ENCODE results near the gene POU2F1. TPM values are rescaled to one million over a fixed set of nuclear protein-coding genes. Genes with fewer than 3 reads are reported as not detected.

POU2F1 gene
- total and polyA plus RNA-seq, 2 donors (not counting 1 experiment from before 2014, with no cell fraction given), result 5.2 to 48.8 TPM

DNA sequence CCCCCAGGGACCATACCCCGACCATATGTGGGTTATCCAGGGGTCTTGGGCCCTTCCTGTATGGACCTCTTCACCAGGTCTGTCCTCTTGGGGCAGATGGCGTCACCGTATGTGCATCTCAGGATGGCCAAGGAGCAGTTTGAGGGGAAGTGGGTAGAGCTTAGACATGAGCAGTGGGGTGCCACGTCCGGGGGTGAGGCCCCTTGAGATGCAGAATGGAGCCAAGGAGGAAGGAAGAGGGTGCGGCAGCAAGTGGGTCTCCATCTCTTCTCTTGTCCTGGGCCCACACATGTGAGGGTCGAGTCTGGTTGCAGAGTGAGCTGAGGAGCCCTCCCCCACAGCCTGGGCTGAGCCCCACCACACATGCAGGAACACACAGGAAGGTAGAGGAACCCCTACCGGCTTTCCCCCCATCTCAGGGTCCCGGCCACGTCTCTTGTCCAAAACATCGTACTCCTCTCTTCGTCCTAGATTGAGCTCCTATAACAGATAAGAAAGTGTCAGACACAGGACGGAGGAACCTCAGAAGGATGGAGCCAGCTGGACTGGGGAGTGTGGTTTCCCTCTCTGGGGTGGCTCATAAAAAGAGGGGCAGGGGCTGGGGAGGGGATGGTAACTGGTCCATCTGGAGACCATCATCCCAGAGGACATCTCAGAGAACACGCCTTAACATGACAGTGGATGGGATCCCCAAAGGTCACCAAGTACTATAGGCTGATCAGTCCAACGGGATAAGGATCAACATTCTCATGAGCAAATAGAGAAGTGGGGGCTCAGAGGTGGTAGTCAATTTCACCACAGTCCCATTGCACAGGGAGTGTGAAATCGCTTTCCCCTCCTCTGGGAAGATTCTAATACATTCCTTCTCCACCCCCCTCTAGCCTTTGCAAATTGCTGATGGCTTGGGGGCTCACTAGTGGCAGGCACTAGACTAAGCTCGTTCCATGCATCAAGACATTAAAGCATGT, 217.8 kb downstream of the POU2F1 start:
- H3K27me3 ChIP-seq (replicated peaks in 1 of 4; ENCODE audit: control extremely low read depth in 1 of 4, control insufficient read depth in 3 of 4, insufficient read depth in 4 of 4, low read length in 3 of 4), result peaks cover 0 to 23% (median 5%) of the 10 kb centered on the region in 4 experiments
- DNase-seq (peak; percentile 43), ATAC-seq (ENCODE audit: low read depth) (peak; percentile 31)
- peak overlapping the region; percentile 66 for H3K9ac ChIP-seq (ENCODE audit: low read length)
- H3K4me2 ChIP-seq (replicated peaks; ENCODE audit: low read depth, low read length, poor library complexity, severe bottlenecking), result peak overlapping the region; percentile 85
- intact Hi-C loops (cut with micrococcal nuclease), result loop anchor here (1.0 to 10.0 kb wide), 3 partner anchors 8 to 114 kb away; no protein-coding TSS in a partner anchor
- WGBS (ENCODE audit: insufficient coverage), result 22% methylated on average over 6 of the region's 17 CpGs
- peak overlapping the region; percentile 83 for H3K27ac Mint-ChIP-seq
- no peaks in the 10 kb centered on the region for H3K9me3 Mint-ChIP-seq (ENCODE audit: insufficient read depth)
- no peaks in the 10 kb centered on the region for H4K20me1 ChIP-seq (ENCODE audit: control insufficient read depth, insufficient read depth, low read length, poor library complexity, severe bottlenecking)
- H3K4me1 ChIP-seq (ENCODE audit: control insufficient read depth in 2 of 2, insufficient read depth in 2 of 2, low read length in 2 of 2), result peaks cover 21 to 32% of the 10 kb centered on the region in 2 donors
- peak overlapping the region in 4 of 5 experiments; percentile 43 to 63 (median 54) for H3K4me3 ChIP-seq (ENCODE audit: control extremely low read depth in 1 of 5, extremely low read depth in 1 of 5, insufficient read depth in 1 of 5, low read depth in 2 of 5, low read length in 4 of 5)
- H3K27me3 Mint-ChIP-seq, result peaks cover 5% of the 10 kb centered on the region
- no peak overlapping the region for H3K27ac ChIP-seq (ENCODE audit: low read length in 2 of 2)
- H3K9me3 ChIP-seq (ENCODE audit: control extremely low read depth in 1 of 3, control insufficient read depth in 2 of 3, insufficient read depth in 1 of 3, low read length in 2 of 3), result peaks cover 0 to 4% (median 0%) of the 10 kb centered on the region in 3 donors
- CTCF ChIA-PET, result interaction anchor here (0.7 to 8.2 kb wide), 10 partner anchors 8 to 178 kb away, joined by 3 to 89 read pairs (median 5); no protein-coding TSS in a partner anchor
- peaks cover 45% of the 10 kb centered on the region for H3K4me1 Mint-ChIP-seq
- peak overlapping the region; percentile 69 for H2AFZ ChIP-seq (ENCODE audit: insufficient read depth, low read depth, low read length, poor library complexity, severe bottlenecking)
- peak overlapping the region; percentile 85 for H3K4me3 Mint-ChIP-seq
- no peaks in the 10 kb centered on the region for H3K36me3 ChIP-seq (replicated peaks in 1 of 2; ENCODE audit: control extremely low read depth in 1 of 2, control insufficient read depth in 1 of 2, extremely low read depth in 1 of 2, insufficient read depth in 2 of 2, low read length in 1 of 2)
- no peaks in the 10 kb centered on the region for H3K79me2 ChIP-seq (ENCODE audit: control insufficient read depth, insufficient read depth, low read length)
- TF ChIP-seq EZH2 (IDR thresholded peaks at IDR 0.05; ENCODE audit: borderline replicate concordance, insufficient read depth, low read depth, low read length, poor library complexity, severe bottlenecking) (no peak), CTCF (IDR thresholded peaks at IDR 0.05) (no peak)
- POLR2A ChIA-PET, result interaction anchor here (0.8 to 1.6 kb wide), 3 partner anchors 9 to 218 kb away, joined by 3 to 5 read pairs (median 4); partner anchors contain the start of gene POU2F1
